ENCODE results near the gene KLHL26.
"Not testable (repeated sequence)": the region's sequence is repeated elsewhere in the genome, so short reads cannot be mapped to it uniquely, and the experiment has no call there.

KLHL26 gene

GRCh38 chr19:18680148-18680547 lies 43.3 kb downstream of the KLHL26 start:
- not testable (repeated sequence) for H3K27ac ChIP-seq (ENCODE audit: extremely low read depth, low read depth, low read length); H3K9me3 ChIP-seq (ENCODE audit: control insufficient read depth, insufficient read depth, low read depth, low read length); H3K4me3 ChIP-seq (ENCODE audit: low read depth, low read length); H3K36me3 ChIP-seq (ENCODE audit: control insufficient read depth in 2 of 2, insufficient read depth in 1 of 2, low read length in 2 of 2); H3K4me1 ChIP-seq (ENCODE audit: control insufficient read depth, insufficient read depth, low read length)
- 0 out of 2 replicates have a peak, but pooled peaks have one; percentile 25 for TF ChIP-seq ZNF664 (tag by site-specific recombination; IDR thresholded peaks at IDR 0.05)
- POLR2A ChIA-PET, result interaction anchor here (0.6 kb wide), 2 partner anchors 14 to 72 kb away, joined by 3 to 4 read pairs; no protein-coding TSS in a partner anchor
- CTCF ChIA-PET, result interaction anchor here (0.6 to 0.7 kb wide), 2 partner anchors 92 to 221 kb away, joined by 3 read pairs; no protein-coding TSS in a partner anchor

- Histone ChIP-seq H3K4me3 (ENCODE audit: low read depth, low read length) (peak overlapping the region; percentile 64; the same call in 1 of the 2 replicates), H3K27ac (ENCODE audit: extremely low read depth, low read depth, low read length) (peak overlapping the region; percentile 31; the same call in 1 of the 2 replicates), H3K36me3 (ENCODE audit: control insufficient read depth in 2 of 2, insufficient read depth in 1 of 2, low read length in 2 of 2) (no peaks in the 10 kb centered on the region), H3K9me3 (ENCODE audit: control insufficient read depth, insufficient read depth, low read depth, low read length) (no peaks in the 10 kb centered on the region), H3K4me1 (ENCODE audit: control insufficient read depth, insufficient read depth, low read length) (no peaks in the 10 kb centered on the region)
- TF ChIP-seq ZNF362 (tag by site-specific recombination; IDR thresholded peaks at IDR 0.05) (peak; percentile 72; the same call in 1 of the 2 replicates), ZNF132 (tag by site-specific recombination; IDR thresholded peaks at IDR 0.05; ENCODE audit: borderline replicate concordance) (no peak), ZNF639 (tag by site-specific recombination; IDR thresholded peaks at IDR 0.05) (0 out of 2 replicates have a peak, but pooled peaks have one; percentile 15)
- ChIA-PET POLR2A (interaction anchor here (0.7 to 1.5 kb wide), 7 partner anchors 19 to 209 kb away, joined by 3 to 12 read pairs (median 3); no protein-coding TSS in a partner anchor), CTCF (interaction anchor here (1.7 kb wide), 1 partner anchor 89 kb away, joined by 4 read pairs; no protein-coding TSS in a partner anchor)
Observed at GRCh38 chr19:18682807-18683108, 45.9 kb downstream of the KLHL26 start.

GRCh38 chr19:18683109-18683957 lies 46.5 kb downstream of the KLHL26 start, which contains the start of gene CRTC1:
Gene CRTC1, plus strand, starts transcription at chr19:18683680. Its CDS starts 23 bp downstream, at chr19:18683703.
- Histone ChIP-seq H3K27ac (ENCODE audit: extremely low read depth, low read depth, low read length) (peak within 1 kb of the TSS; percentile 31; the same call in 1 of the 2 replicates), H3K36me3 (ENCODE audit: control insufficient read depth in 2 of 2, insufficient read depth in 1 of 2, low read length in 2 of 2) (no peaks in the 10 kb centered on the region), H3K9me3 (ENCODE audit: control insufficient read depth, insufficient read depth, low read depth, low read length) (no peaks in the 10 kb centered on the region), H3K4me3 (ENCODE audit: low read depth, low read length) (peak within 1 kb of the TSS; percentile 73), H3K4me1 (ENCODE audit: control insufficient read depth, insufficient read depth, low read length) (no peaks in the 10 kb centered on the region)
- ChIA-PET POLR2A (interaction anchor here (0.7 to 1.5 kb wide), 6 partner anchors 18 to 210 kb away, joined by 3 to 12 read pairs (median 3); no protein-coding TSS in a partner anchor), CTCF (interaction anchor here (1.7 kb wide), 1 partner anchor 89 kb away, joined by 4 read pairs; no protein-coding TSS in a partner anchor)
- TF ChIP-seq ZNF580 (tag by site-specific recombination; IDR thresholded peaks at IDR 0.05) (0 out of 2 replicates have a peak, but pooled peaks have one; percentile 18), ZNF488 (tag by site-specific recombination; IDR thresholded peaks at IDR 0.05) (no peak), PRDM6 (tag by site-specific recombination; IDR thresholded peaks at IDR 0.05) (no peak), IKZF3 (tag by site-specific recombination; IDR thresholded peaks at IDR 0.05) (no peak), ZNF513 (tag by site-specific recombination; IDR thresholded peaks at IDR 0.05) (peak; percentile 97), ZNF324 (tag by site-specific recombination; IDR thresholded peaks at IDR 0.05) (peak; percentile 46; the same call in 1 of the 2 replicates), SCRT2 (tag by site-specific recombination; IDR thresholded peaks at IDR 0.05) (no peak), ZNF518A (tag by site-specific recombination; conservative IDR thresholded peaks at IDR 0.05; ENCODE audit: low read depth) (no peak), ZSCAN18 (tag by site-specific recombination; IDR thresholded peaks at IDR 0.05) (0 out of 2 replicates have a peak, but pooled peaks have one; percentile 45)

Measured in HEK293 (cell line).